ENCODE results near the gene DUSP10.

DNA sequence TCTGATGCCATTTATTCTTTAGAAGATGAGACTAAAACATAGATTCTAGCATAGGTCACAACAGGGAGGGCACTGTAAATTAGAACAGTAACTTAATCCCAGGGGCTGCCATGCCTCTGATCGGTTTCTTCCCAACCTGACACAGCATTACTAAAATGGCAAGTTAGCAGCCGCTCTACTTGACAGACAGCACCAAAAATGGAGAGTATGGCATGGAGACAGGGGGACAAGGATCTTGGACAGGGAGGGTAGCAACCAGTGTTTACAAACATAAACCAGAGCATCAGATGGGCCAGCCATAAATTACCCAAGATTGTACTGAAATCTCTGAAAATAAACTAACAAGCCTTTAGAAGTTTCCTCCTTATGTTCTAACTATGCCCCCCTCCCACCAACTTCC is 5.9 kb downstream of the DUSP10 start:
- TF ChIP-seq POLR2A (IDR thresholded peaks at IDR 0.05), result no peak
- TF ChIP-seq, protein P1, sequence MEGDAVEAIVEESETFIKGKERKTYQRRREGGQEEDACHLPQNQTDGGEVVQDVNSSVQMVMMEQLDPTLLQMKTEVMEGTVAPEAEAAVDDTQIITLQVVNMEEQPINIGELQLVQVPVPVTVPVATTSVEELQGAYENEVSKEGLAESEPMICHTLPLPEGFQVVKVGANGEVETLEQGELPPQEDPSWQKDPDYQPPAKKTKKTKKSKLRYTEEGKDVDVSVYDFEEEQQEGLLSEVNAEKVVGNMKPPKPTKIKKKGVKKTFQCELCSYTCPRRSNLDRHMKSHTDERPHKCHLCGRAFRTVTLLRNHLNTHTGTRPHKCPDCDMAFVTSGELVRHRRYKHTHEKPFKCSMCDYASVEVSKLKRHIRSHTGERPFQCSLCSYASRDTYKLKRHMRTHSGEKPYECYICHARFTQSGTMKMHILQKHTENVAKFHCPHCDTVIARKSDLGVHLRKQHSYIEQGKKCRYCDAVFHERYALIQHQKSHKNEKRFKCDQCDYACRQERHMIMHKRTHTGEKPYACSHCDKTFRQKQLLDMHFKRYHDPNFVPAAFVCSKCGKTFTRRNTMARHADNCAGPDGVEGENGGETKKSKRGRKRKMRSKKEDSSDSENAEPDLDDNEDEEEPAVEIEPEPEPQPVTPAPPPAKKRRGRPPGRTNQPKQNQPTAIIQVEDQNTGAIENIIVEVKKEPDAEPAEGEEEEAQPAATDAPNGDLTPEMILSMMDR (IDR thresholded peaks at IDR 0.05), result no peak

Measured in body of pancreas (tissue), 4 donors.